Sigmoid colon (tissue), 7 donors: ENCODE results near the gene BET1. TPM values are rescaled to one million over a fixed set of nuclear protein-coding genes. Genes with fewer than 3 reads are reported as not detected.
"Not testable (repeated sequence)": the region's sequence is repeated elsewhere in the genome, so short reads cannot be mapped to it uniquely, and the experiment has no call there.

Experiments used
- DNase-seq: peaks from one replicate; pipeline ENCODE4 v3.0.0-alpha.2; 2019
- H3K27ac ChIP-seq, 4 donors: fragments of 200-600 bp; sonication (generic); one replicate each; pipeline ENCODE4 v1.5.1; 2016 to 2019; ENCODE audit warnings: mild to moderate bottlenecking in 1 of 4
- H3K27me3 ChIP-seq, 3 donors: fragments of 200-600 bp; sonication (generic); one replicate each; pipeline ENCODE4 v1.5.1; 2019; ENCODE audit warnings: mild to moderate bottlenecking in 1 of 3
- H3K36me3 ChIP-seq, 4 donors: fragments of 200-600 bp; sonication (generic); one replicate each; pipeline ENCODE4 v1.5.1; 2016 to 2019
- H3K4me1 ChIP-seq, 4 donors: fragments of 200-600 bp; sonication (generic); one replicate each; pipeline ENCODE4 v1.5.1; 2017 to 2019
- H3K4me3 ChIP-seq, 4 donors: fragments of 200-600 bp; sonication (generic); one replicate each; pipeline ENCODE4 v1.5.1; 2017 to 2019; ENCODE audit warnings: mild to moderate bottlenecking in 2 of 4, moderate library complexity in 1 of 4
- H3K9me3 ChIP-seq, 4 donors: fragments of 200-600 bp in 3 of 4; sonication (generic) in 3 of 4; one replicate each; pipeline versions ENCODE4 v1.5.1 to v1.6.1; 2013 to 2019
- EP300 ChIP-seq, 4 donors: sonication (generic); formaldehyde crosslinking; IDR thresholded peaks; one replicate each; pipeline ENCODE4 v1.6.1; 2017; ENCODE audit warnings: antibody characterized with exemption in 4 of 4
- POLR2A ChIP-seq, 2 donors: fragments of 450-650 bp; IDR thresholded peaks; one replicate each; pipeline ENCODE4 v1.6.1; 2016; ENCODE audit warnings: antibody characterized with exemption in 2 of 2, mild to moderate bottlenecking in 2 of 2, moderate library complexity in 2 of 2
- POLR2AphosphoS5 ChIP-seq, 4 donors: sonication (generic); formaldehyde crosslinking; IDR thresholded peaks; one replicate each; pipeline ENCODE4 v1.6.1; 2017; ENCODE audit warnings: antibody characterized with exemption in 4 of 4
- WGBS, 2 donors: extraction: QIAGEN DNeasy Blood & Tissue Kit; methylation state at CpG; one replicate each; pipeline ENCODE4 v1.1.7; 2013; 5-methylcytosine and 5-hydroxymethylcytosine counted together
- intact Hi-C: fragments of 100-400 bp; cut with DNase I; formaldehyde crosslinking; loops from one replicate; pipeline ENCODE4 v1.15.1; 2023
- polyA plus RNA-seq, 3 donors: library from polyadenylated mRNA; stranded (reverse); fragments of 200-250 nt; gene quantifications; one replicate each; pipeline ENCODE4 v1.2.3, GENCODE V29; 2013
- total RNA-seq, 4 donors: library from RNA; depleted of rRNA; stranded (reverse); fragments of >200 nt; gene quantifications; one replicate each; pipeline ENCODE4 v1.1.0, GENCODE V29; 2016
- TF ChIP-seq, protein P1 (sequence below), 4 experiments: fragments of 450-650 bp in 3 of 4; fragments of 200-600 bp in 1 of 4; IDR thresholded peaks; one replicate each; pipeline ENCODE4 v1.5.1; 2016 to 2019; ENCODE audit warnings: antibody characterized with exemption in 4 of 4, mild to moderate bottlenecking in 3 of 4, moderate library complexity in 2 of 4
- donor health status: healthy with polysubstance abuse.
- donor health status: Bipolar disorder and iron deficiency.
- donor health status: healthy.

The BET1 gene
- total and polyA plus RNA-seq, 7 donors, result 16.9 to 38.1 (median 27.0) TPM

DNA sequence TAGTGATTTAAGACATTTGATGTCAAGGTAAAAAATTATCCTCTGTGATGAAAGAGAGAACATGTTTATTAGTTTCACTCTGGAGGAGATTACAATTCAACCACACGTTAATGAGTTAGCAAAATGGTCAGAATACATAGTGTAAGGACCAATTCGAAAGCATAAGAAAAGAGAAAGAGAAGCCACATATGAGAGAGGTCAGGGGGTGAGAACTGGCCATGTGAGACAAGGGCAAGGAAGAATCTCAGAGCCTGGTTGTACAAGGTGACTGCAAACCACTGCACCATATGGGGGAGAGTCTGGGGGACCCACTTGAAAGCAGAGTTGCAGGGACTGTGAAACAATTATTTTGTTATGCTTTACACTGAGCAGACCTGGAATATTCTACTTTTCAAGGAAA, 27.7 kb upstream of the BET1 start:
- TF ChIP-seq POLR2AphosphoS5 (IDR thresholded peaks at IDR 0.05) (no peak), EP300 (IDR thresholded peaks at IDR 0.05) (no peak), POLR2A (IDR thresholded peaks at IDR 0.05) (no peak)
- TF ChIP-seq, protein P1, sequence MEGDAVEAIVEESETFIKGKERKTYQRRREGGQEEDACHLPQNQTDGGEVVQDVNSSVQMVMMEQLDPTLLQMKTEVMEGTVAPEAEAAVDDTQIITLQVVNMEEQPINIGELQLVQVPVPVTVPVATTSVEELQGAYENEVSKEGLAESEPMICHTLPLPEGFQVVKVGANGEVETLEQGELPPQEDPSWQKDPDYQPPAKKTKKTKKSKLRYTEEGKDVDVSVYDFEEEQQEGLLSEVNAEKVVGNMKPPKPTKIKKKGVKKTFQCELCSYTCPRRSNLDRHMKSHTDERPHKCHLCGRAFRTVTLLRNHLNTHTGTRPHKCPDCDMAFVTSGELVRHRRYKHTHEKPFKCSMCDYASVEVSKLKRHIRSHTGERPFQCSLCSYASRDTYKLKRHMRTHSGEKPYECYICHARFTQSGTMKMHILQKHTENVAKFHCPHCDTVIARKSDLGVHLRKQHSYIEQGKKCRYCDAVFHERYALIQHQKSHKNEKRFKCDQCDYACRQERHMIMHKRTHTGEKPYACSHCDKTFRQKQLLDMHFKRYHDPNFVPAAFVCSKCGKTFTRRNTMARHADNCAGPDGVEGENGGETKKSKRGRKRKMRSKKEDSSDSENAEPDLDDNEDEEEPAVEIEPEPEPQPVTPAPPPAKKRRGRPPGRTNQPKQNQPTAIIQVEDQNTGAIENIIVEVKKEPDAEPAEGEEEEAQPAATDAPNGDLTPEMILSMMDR (IDR thresholded peaks at IDR 0.05), result no peak

DNA sequence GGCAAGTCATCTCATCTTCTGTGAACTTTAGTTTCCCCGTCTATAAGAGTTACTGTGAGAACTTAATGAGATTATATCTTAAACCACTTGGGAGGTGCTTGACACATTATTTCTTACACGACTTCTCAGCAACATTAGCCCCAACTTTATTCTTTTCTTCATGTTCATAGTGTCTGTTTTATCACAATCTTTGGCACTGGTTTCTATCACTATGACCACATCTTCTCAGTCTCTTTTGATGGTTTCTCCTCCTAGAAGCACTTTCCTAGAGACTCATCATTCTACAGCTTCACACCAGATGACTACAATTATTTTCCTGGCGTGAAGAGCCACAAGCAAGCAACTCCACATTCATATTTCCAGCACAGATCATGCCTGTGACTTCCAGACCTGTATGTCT, 26.5 kb upstream of the BET1 start:
- intact Hi-C loops, result no loop called here
- no peaks in the 10 kb centered on the region for H3K27me3 ChIP-seq
- WGBS, 2 donors, result 85 to 86% methylated on average over 3 of the region's 3 CpGs
- no peak overlapping the region for H3K4me3 ChIP-seq
- H3K4me1 ChIP-seq, result no peaks in the 10 kb centered on the region
- H3K36me3 ChIP-seq, result no peaks in the 10 kb centered on the region
- no peak overlapping the region for H3K27ac ChIP-seq
- no peaks in the 10 kb centered on the region for H3K9me3 ChIP-seq
- TF ChIP-seq POLR2A (IDR thresholded peaks at IDR 0.05) (no peak), EP300 (IDR thresholded peaks at IDR 0.05) (no peak), POLR2AphosphoS5 (IDR thresholded peaks at IDR 0.05) (no peak)
- TF ChIP-seq, protein P1 (IDR thresholded peaks at IDR 0.05), result no peak
- no peak for DNase-seq

More for the DNA sequence above, 27.7 kb upstream of the BET1 start:
- 78 to 80% methylated on average over 2 of the region's 2 CpGs for WGBS, 2 donors
- no peak for DNase-seq
- no peaks in the 10 kb centered on the region for H3K27me3 ChIP-seq
- H3K36me3 ChIP-seq, result no peaks in the 10 kb centered on the region
- no peaks in the 10 kb centered on the region for H3K4me1 ChIP-seq
- no peak overlapping the region for H3K27ac ChIP-seq
- intact Hi-C loops, result no loop called here
- H3K4me3 ChIP-seq, result no peak overlapping the region
- H3K9me3 ChIP-seq, result no peaks in the 10 kb centered on the region

DNA sequence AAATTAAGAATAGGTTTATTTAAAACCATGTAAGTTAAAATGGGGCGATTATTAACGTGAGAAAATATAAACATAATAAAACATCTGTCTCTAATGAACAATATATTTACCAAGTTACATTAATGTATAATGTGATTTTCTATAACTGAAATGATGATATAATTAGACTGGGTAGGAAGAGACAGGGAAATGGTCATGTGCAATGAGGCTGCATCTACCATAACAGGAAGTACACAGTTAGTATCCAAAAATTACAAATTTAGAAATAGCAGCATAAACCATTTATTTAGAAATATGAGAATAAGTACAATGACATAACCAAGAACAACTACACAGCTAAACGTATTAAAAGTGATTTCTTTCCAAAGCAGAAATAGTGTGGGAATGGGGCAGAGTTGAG, 25.8 kb upstream of the BET1 start:
- Histone ChIP-seq H3K4me1 (no peaks in the 10 kb centered on the region), H3K9me3 (no peaks in the 10 kb centered on the region), H3K27ac (no peak overlapping the region), H3K27me3 (no peaks in the 10 kb centered on the region), H3K36me3 (no peaks in the 10 kb centered on the region), H3K4me3 (no peak overlapping the region)
- WGBS, 2 donors, result 79 to 85% methylated on average over 3 of the region's 3 CpGs
- TF ChIP-seq POLR2AphosphoS5 (IDR thresholded peaks at IDR 0.05) (no peak), EP300 (IDR thresholded peaks at IDR 0.05) (no peak), POLR2A (IDR thresholded peaks at IDR 0.05) (no peak)
- TF ChIP-seq, protein P1 (IDR thresholded peaks at IDR 0.05), result no peak
- DNase-seq, result no peak
- intact Hi-C loops, result no loop called here

DNA sequence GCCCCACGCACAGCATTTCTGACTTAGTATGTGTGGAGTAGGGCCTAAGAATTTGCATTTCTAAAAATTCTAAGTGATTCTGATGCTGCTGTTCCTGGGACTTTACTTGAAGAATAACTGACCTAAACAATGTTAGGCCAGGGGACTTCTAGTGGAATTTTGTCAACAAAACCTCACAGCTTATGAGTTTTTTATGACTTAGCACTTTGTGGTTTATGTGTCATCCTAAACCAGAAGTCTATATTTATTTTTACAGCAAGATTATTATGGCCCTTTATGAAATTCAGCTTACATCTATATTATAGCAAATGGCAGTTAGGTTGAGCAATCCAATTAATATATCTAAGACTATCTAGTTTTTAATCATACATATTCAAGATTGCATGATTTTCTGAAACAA, 24.6 kb upstream of the BET1 start:
- Histone ChIP-seq H3K4me3 (no peak overlapping the region), H3K4me1 (no peaks in the 10 kb centered on the region), H3K9me3 (no peaks in the 10 kb centered on the region), H3K36me3 (no peaks in the 10 kb centered on the region), H3K27ac (no peak overlapping the region), H3K27me3 (no peaks in the 10 kb centered on the region)
- TF ChIP-seq, protein P1 (IDR thresholded peaks at IDR 0.05), result no peak
- TF ChIP-seq POLR2AphosphoS5 (IDR thresholded peaks at IDR 0.05) (no peak), POLR2A (IDR thresholded peaks at IDR 0.05) (no peak), EP300 (IDR thresholded peaks at IDR 0.05) (no peak)
- no peak for DNase-seq
- intact Hi-C loops, result no loop called here
- 87 to 89% methylated on average over 1 of the region's 1 CpG for WGBS, 2 donors

DNA sequence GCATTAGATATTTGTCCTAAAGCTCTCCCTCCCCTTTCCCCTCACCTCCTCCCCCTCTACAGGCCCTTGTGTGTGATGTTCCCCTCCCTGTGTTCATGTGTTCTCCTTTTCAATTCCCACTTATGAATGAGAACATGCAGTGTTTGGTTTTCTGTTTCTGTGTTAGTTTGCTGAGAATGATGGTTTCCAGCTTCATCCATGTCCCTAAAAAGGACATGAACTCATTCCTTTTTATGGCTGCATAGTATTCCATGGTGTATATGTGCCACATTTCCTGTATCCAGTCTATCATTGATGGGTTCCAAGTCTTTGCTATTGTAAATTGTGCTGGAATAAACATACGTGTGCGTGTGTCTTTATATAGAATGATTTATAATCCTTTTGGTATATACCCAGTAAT, 22.5 kb upstream of the BET1 start:
- H3K27ac ChIP-seq, H3K4me1 ChIP-seq, H3K4me3 ChIP-seq, H3K27me3 ChIP-seq, DNase-seq, H3K36me3 ChIP-seq, H3K9me3 ChIP-seq, intact Hi-C loops: not testable (repeated sequence)
- WGBS, 2 donors, result 90 to 95% methylated on average over 2 of the region's 2 CpGs
